Gastroesophageal sphincter (tissue), 3 donors: ENCODE results near the gene NPPB.

Experiments
- CTCF ChIP-seq, 4 experiments: fragments of 200-600 bp in 2 of 4; fragments of 450-650 bp in 2 of 4; sonication (generic) in 1 of 4; IDR thresholded peaks; one replicate each; pipeline ENCODE4 v1.5.1; 2017 to 2019; ENCODE audit warnings: antibody characterized with exemption in 4 of 4, mild to moderate bottlenecking in 2 of 4, moderate library complexity in 2 of 4
- POLR2A ChIP-seq, 2 donors: fragments of 450-650 bp; IDR thresholded peaks; one replicate each; pipeline ENCODE4 v1.6.1; 2017; ENCODE audit warnings: antibody characterized with exemption in 2 of 2, mild to moderate bottlenecking in 2 of 2, moderate library complexity in 1 of 2
- POLR2AphosphoS5 ChIP-seq: sonication (generic); formaldehyde crosslinking; IDR thresholded peaks from one replicate; pipeline ENCODE4 v1.6.1; 2017; ENCODE audit warnings: antibody characterized with exemption

GRCh38 chr1:11882814-11883538, 24.2 kb upstream of the NPPB start:
- no peak for TF ChIP-seq CTCF (IDR thresholded peaks at IDR 0.05)
- TF ChIP-seq POLR2AphosphoS5: no peak
- no peak for TF ChIP-seq POLR2A (IDR thresholded peaks at IDR 0.05)
